Neuronal stem cell (in vitro differentiated cells): ENCODE measurements around the gene GLRA3.

Experiments used
- DNase-seq: peaks from one replicate; pipeline ENCODE4 v3.0.0-alpha.2; 2013; ENCODE audit warnings: low spot score
- H2AFZ ChIP-seq: one replicate; pipeline ENCODE4 v1.6.1; 2013; ENCODE audit warnings: mild to moderate bottlenecking, low read length, inconsistent platforms
- H2AK5ac ChIP-seq: 2 replicates; pipeline ENCODE4 v1.6.1; 2013; ENCODE audit warnings: low read depth, mild to moderate bottlenecking, inconsistent platforms, low read length, moderate library complexity, mixed read lengths
- H2BK120ac ChIP-seq: 2 replicates; pipeline ENCODE4 v1.6.1; 2013; ENCODE audit warnings: low read depth, mild to moderate bottlenecking, inconsistent platforms, low read length, moderate library complexity, mixed read lengths
- H2BK12ac ChIP-seq: one replicate; pipeline ENCODE4 v1.6.1; 2013; ENCODE audit warnings: low read length, inconsistent platforms
- H2BK15ac ChIP-seq: 2 replicates; pipeline ENCODE4 v1.6.1; 2013; ENCODE audit warnings: mild to moderate bottlenecking, low read length, inconsistent platforms, mixed read lengths
- H2BK5ac ChIP-seq: one replicate; pipeline ENCODE4 v1.6.1; 2013; ENCODE audit warnings: inconsistent platforms, mild to moderate bottlenecking, low read length, moderate library complexity
- H3K14ac ChIP-seq: one replicate; pipeline ENCODE4 v1.6.1; 2013; ENCODE audit warnings: low read length, inconsistent platforms
- H3K18ac ChIP-seq: 2 replicates; pipeline ENCODE4 v1.6.1; 2013; ENCODE audit warnings: low read length, inconsistent platforms
- H3K23ac ChIP-seq: 2 replicates; pipeline ENCODE4 v1.6.1; 2013; ENCODE audit warnings: low read depth, mild to moderate bottlenecking, mixed read lengths, low read length, inconsistent platforms; ENCODE audit not compliant: poor library complexity
- H3K27ac ChIP-seq: replicated peaks from 3 replicates; pipeline ENCODE4 v1.5.1; 2013; ENCODE audit warnings: low read length, inconsistent platforms
- H3K27me3 ChIP-seq, 3 experiments: 2 replicates each; pipeline ENCODE4 v1.6.1; 2013; ENCODE audit warnings: low read length in 3 of 3, mild to moderate bottlenecking in 2 of 3, inconsistent platforms in 1 of 3, low read depth in 1 of 3, mixed read lengths in 1 of 3, moderate library complexity in 1 of 3; ENCODE audit not compliant: control insufficient read depth in 3 of 3, insufficient read depth in 3 of 3
- H3K36me3 ChIP-seq, 2 donors: replicated peaks in 1 of 2; 2 replicates each; pipeline ENCODE4 v1.6.1; 2013; ENCODE audit warnings: low read length in 2 of 2; ENCODE audit not compliant: control insufficient read depth in 2 of 2, insufficient read depth in 2 of 2
- H3K4ac ChIP-seq: 2 replicates; pipeline ENCODE4 v1.6.1; 2013; ENCODE audit warnings: inconsistent platforms, mild to moderate bottlenecking, low read length, moderate library complexity
- H3K4me1 ChIP-seq, 2 donors: 1 replicate in 1 of 2; 2 replicates in 1 of 2; pipeline ENCODE4 v1.6.1; 2013; ENCODE audit warnings: low read length in 2 of 2, low read depth in 1 of 2; ENCODE audit not compliant: control insufficient read depth in 2 of 2, insufficient read depth in 1 of 2
- H3K4me2 ChIP-seq: one replicate; pipeline ENCODE4 v1.6.1; 2013; ENCODE audit warnings: mild to moderate bottlenecking, low read length, inconsistent platforms; ENCODE audit not compliant: insufficient read depth, poor library complexity, severe bottlenecking
- H3K4me3 ChIP-seq, 2 donors: 2 replicates each; pipeline ENCODE4 v1.5.1; 2013; ENCODE audit warnings: low read length in 2 of 2, mild to moderate bottlenecking in 2 of 2, inconsistent platforms in 1 of 2, moderate library complexity in 1 of 2
- H3K79me1 ChIP-seq: one replicate; pipeline ENCODE4 v1.6.1; 2013; ENCODE audit warnings: low read depth, mild to moderate bottlenecking, inconsistent platforms, low read length, moderate library complexity
- H3K9ac ChIP-seq: one replicate; pipeline ENCODE4 v1.6.1; 2013; ENCODE audit warnings: mild to moderate bottlenecking, low read depth, low read length, inconsistent platforms; ENCODE audit not compliant: poor library complexity
- H3K9me3 ChIP-seq, 2 donors: replicated peaks in 1 of 2; 2 replicates each; pipeline versions ENCODE3 to v1.6.1; 2013; ENCODE audit warnings: low read length in 2 of 2, mild to moderate bottlenecking in 2 of 2, inconsistent platforms in 1 of 2, low read depth in 1 of 2, mixed read lengths in 1 of 2, moderate library complexity in 1 of 2; ENCODE audit not compliant: control insufficient read depth in 2 of 2, insufficient read depth in 1 of 2
- H4K8ac ChIP-seq: one replicate; pipeline ENCODE4 v1.6.1; 2013; ENCODE audit warnings: low read depth, mild to moderate bottlenecking, inconsistent platforms, low read length, moderate library complexity
- H4K91ac ChIP-seq: one replicate; pipeline ENCODE4 v1.6.1; 2013; ENCODE audit warnings: low read length, low read depth, mild to moderate bottlenecking, inconsistent platforms; ENCODE audit not compliant: poor library complexity
- WGBS, 2 donors: extraction: QIAGEN DNeasy Blood & Tissue Kit; methylation state at CpG; one replicate each; pipeline ENCODE4 v1.1.7; 2013; ENCODE audit warnings: missing lambda C conversion rate in 2 of 2, mixed read lengths in 1 of 2; ENCODE audit not compliant: insufficient read length in 2 of 2, insufficient replicate concordance in 1 of 2; ENCODE audit errors: extremely low coverage in 2 of 2; 5-methylcytosine and 5-hydroxymethylcytosine counted together

The GLRA3 gene

GRCh38 chr4:174640146-174640545 lies 188.9 kb downstream of the GLRA3 start:
- H2AFZ ChIP-seq, result no peak overlapping the region
- H4K91ac ChIP-seq, result no peak overlapping the region
- H3K27me3 ChIP-seq, result no peaks in the 10 kb centered on the region
- no peak overlapping the region for H3K23ac ChIP-seq
- H3K9me3 ChIP-seq, result no peaks in the 10 kb centered on the region
- H2BK5ac ChIP-seq, result no peak overlapping the region
- H3K4ac ChIP-seq, result no peak overlapping the region
- no peak overlapping the region for H3K14ac ChIP-seq
- no peak overlapping the region for H4K8ac ChIP-seq
- H3K18ac ChIP-seq, result no peak overlapping the region
- H2BK12ac ChIP-seq, result no peak overlapping the region
- no peak overlapping the region for H3K4me3 ChIP-seq
- no peaks in the 10 kb centered on the region for H3K79me1 ChIP-seq
- no peak overlapping the region for H2BK15ac ChIP-seq
- no peak overlapping the region for H3K27ac ChIP-seq
- H2AK5ac ChIP-seq, result no peak overlapping the region
- DNase-seq, result no peak
- no peak overlapping the region for H3K9ac ChIP-seq
- no peaks in the 10 kb centered on the region for H3K36me3 ChIP-seq
- H2BK120ac ChIP-seq, result no peak overlapping the region
- H3K4me1 ChIP-seq, result no peaks in the 10 kb centered on the region
- H3K4me2 ChIP-seq, result no peak overlapping the region

- H4K91ac ChIP-seq, result no peak overlapping the region
- H2AFZ ChIP-seq, result no peak overlapping the region
- no peak overlapping the region for H4K8ac ChIP-seq
- H3K9ac ChIP-seq, result no peak overlapping the region
- H3K18ac ChIP-seq, result no peak overlapping the region
- no peaks in the 10 kb centered on the region for H3K4me1 ChIP-seq
- H3K79me1 ChIP-seq, result no peaks in the 10 kb centered on the region
- H3K27me3 ChIP-seq, result no peaks in the 10 kb centered on the region
- H3K9me3 ChIP-seq, result no peaks in the 10 kb centered on the region
- H3K23ac ChIP-seq, result no peak overlapping the region
- no peaks in the 10 kb centered on the region for H3K36me3 ChIP-seq
- H2BK12ac ChIP-seq, result no peak overlapping the region
- H2BK5ac ChIP-seq, result no peak overlapping the region
- no peak overlapping the region for H3K4ac ChIP-seq
- H3K14ac ChIP-seq, result no peak overlapping the region
- no peak overlapping the region for H3K4me2 ChIP-seq
- no peak for DNase-seq
- H2BK120ac ChIP-seq, result no peak overlapping the region
- no peak overlapping the region for H3K4me3 ChIP-seq
- no peak overlapping the region for H3K27ac ChIP-seq
- no CpG with 5 or more reads among the region's 1 CpG for WGBS, 2 donors
- no peak overlapping the region for H2BK15ac ChIP-seq
- no peak overlapping the region for H2AK5ac ChIP-seq
These were observed 193.3 kb downstream of the GLRA3 start for GRCh38 chr4:174635732-174636131.

GRCh38 chr4:174633399-174633798 lies 195.6 kb downstream of the GLRA3 start:
- no peak overlapping the region for H2BK15ac ChIP-seq
- H4K8ac ChIP-seq, result no peak overlapping the region
- H3K27me3 ChIP-seq, result no peaks in the 10 kb centered on the region

GRCh38 chr4:174631901-174632758 lies 196.9 kb downstream of the GLRA3 start:
- peak; percentile 9 for DNase-seq
- Histone ChIP-seq H3K36me3 (no peaks in the 10 kb centered on the region), H3K18ac (no peak overlapping the region), H3K27me3 (no peaks in the 10 kb centered on the region), H2BK5ac (no peak overlapping the region), H2BK15ac (no peak overlapping the region), H4K91ac (no peak overlapping the region), H4K8ac (no peak overlapping the region), H2BK12ac (no peak overlapping the region), H3K14ac (no peak overlapping the region), H3K23ac (no peak overlapping the region), H2AK5ac (no peak overlapping the region), H3K4me2 (no peak overlapping the region), H3K79me1 (no peaks in the 10 kb centered on the region), H3K4me1 (no peaks in the 10 kb centered on the region), H2AFZ (no peak overlapping the region), H3K27ac (no peak overlapping the region), H3K9me3 (no peaks in the 10 kb centered on the region), H2BK120ac (no peak overlapping the region), H3K9ac (no peak overlapping the region), H3K4me3 (no peak overlapping the region), H3K4ac (no peak overlapping the region)
- no CpG with 5 or more reads among the region's 2 CpGs for WGBS, 2 donors

More at GRCh38 chr4:174633399-174633798, 195.6 kb downstream of the GLRA3 start:
- no peak overlapping the region for H3K27ac ChIP-seq
- no peaks in the 10 kb centered on the region for H3K36me3 ChIP-seq
- H3K4me3 ChIP-seq, result no peak overlapping the region
- no peak overlapping the region for H3K9ac ChIP-seq
- no peak overlapping the region for H2BK12ac ChIP-seq
- H3K18ac ChIP-seq, result no peak overlapping the region
- no peak overlapping the region for H2BK120ac ChIP-seq
- no peak overlapping the region for H4K91ac ChIP-seq
- no peaks in the 10 kb centered on the region for H3K79me1 ChIP-seq
- H3K4ac ChIP-seq, result no peak overlapping the region
- no peak overlapping the region for H3K4me2 ChIP-seq
- DNase-seq, result no peak
- no peak overlapping the region for H3K23ac ChIP-seq
- H3K14ac ChIP-seq, result no peak overlapping the region
- H3K4me1 ChIP-seq, result no peaks in the 10 kb centered on the region
- no peak overlapping the region for H2BK5ac ChIP-seq
- no CpG with 5 or more reads among the region's 1 CpG for WGBS, 2 donors
- no peak overlapping the region for H2AFZ ChIP-seq
- H3K9me3 ChIP-seq, result no peaks in the 10 kb centered on the region
- no peak overlapping the region for H2AK5ac ChIP-seq
